ENCODE measurements around the gene HYLS1.

Gene HYLS1

GRCh38 chr11:125948278-125949051 lies 61.0 kb downstream of the HYLS1 start:
- FAIRE-seq, result no peak
- DNase-seq (ENCODE audit: low spot score), result no peak

GRCh38 chr11:125949271-125950177 lies 62.1 kb downstream of the HYLS1 start:
- no peak for FAIRE-seq
- no peak for DNase-seq (ENCODE audit: low spot score)

GRCh38 chr11:125950178-125950490 lies 62.7 kb downstream of the HYLS1 start:
- FAIRE-seq (no peak), DNase-seq (ENCODE audit: low spot score) (no peak)
